Fibroblast of lung (primary cell): ENCODE measurements around the gene KCNK15. TPM values are rescaled to one million over a fixed set of nuclear protein-coding genes. Genes with fewer than 3 reads are reported as not detected.

Source experiments
- DNase-seq, 2 donors: peaks; one replicate each; pipeline versions ENCODE4 v3.0.0 to v3.0.0-alpha.2; 2010; ENCODE audit warnings: low read depth in 2 of 2
- H2AFZ ChIP-seq: 2 replicates; pipeline ENCODE4 v1.5.1; 2012; ENCODE audit warnings: low read length, control low read depth, inconsistent platforms
- H3K27ac ChIP-seq: 2 replicates; pipeline ENCODE4 v1.5.1; 2011; ENCODE audit warnings: low read length, control low read depth; ENCODE audit not compliant: insufficient read depth
- H3K27me3 ChIP-seq: 2 replicates; pipeline ENCODE4 v1.5.1; 2011; ENCODE audit warnings: mild to moderate bottlenecking, low read length; ENCODE audit not compliant: control insufficient read depth, insufficient read depth
- H3K36me3 ChIP-seq: 2 replicates; pipeline ENCODE4 v1.5.1; 2011; ENCODE audit warnings: low read length; ENCODE audit not compliant: control insufficient read depth, insufficient read depth
- H3K4me1 ChIP-seq: 2 replicates; pipeline ENCODE4 v1.5.1; 2011; ENCODE audit warnings: low read length; ENCODE audit not compliant: control insufficient read depth, insufficient read depth; ENCODE audit errors: extremely low read depth
- H3K4me2 ChIP-seq: 2 replicates; pipeline ENCODE4 v1.5.1; 2011; ENCODE audit warnings: low read length, control low read depth; ENCODE audit not compliant: insufficient read depth; ENCODE audit errors: extremely low read depth
- H3K4me3 ChIP-seq, 4 experiments: fragments of 200-600 bp in 1 of 4; sonication (generic) in 1 of 4; replicated peaks in 1 of 4; 2 replicates each; pipeline ENCODE4 v1.5.1; 2011 to 2016; ENCODE audit warnings: low read length in 4 of 4, low read depth in 3 of 4, mild to moderate bottlenecking in 3 of 4, control low read depth in 2 of 4, inconsistent platforms in 1 of 4, mixed read lengths in 1 of 4; ENCODE audit not compliant: insufficient read depth in 1 of 4; ENCODE audit errors: control extremely low read depth in 1 of 4
- H3K79me2 ChIP-seq: 2 replicates; pipeline ENCODE4 v1.5.1; 2012; ENCODE audit warnings: mild to moderate bottlenecking, low read length, inconsistent platforms; ENCODE audit not compliant: control insufficient read depth, insufficient read depth
- H3K9ac ChIP-seq: 2 replicates; pipeline ENCODE4 v1.5.1; 2011; ENCODE audit warnings: mild to moderate bottlenecking, low read length, control low read depth; ENCODE audit not compliant: insufficient read depth
- H3K9me3 ChIP-seq: 2 replicates; pipeline ENCODE4 v1.5.1; 2012; ENCODE audit warnings: low read depth, low read length; ENCODE audit not compliant: control insufficient read depth, insufficient read depth
- H4K20me1 ChIP-seq: 2 replicates; pipeline ENCODE4 v1.5.1; 2011; ENCODE audit warnings: low read length; ENCODE audit not compliant: control insufficient read depth, insufficient read depth; ENCODE audit errors: extremely low read depth
- EZH2 ChIP-seq: IDR thresholded peaks from 2 replicates; pipeline ENCODE4 v1.5.1; 2012; ENCODE audit warnings: low read length, control low read depth, mild to moderate bottlenecking; ENCODE audit errors: missing control alignments
- polyA plus RNA-seq, 2 donors: library from polyadenylated mRNA; depleted of rRNA in 1 of 2; stranded (reverse) in 1 of 2; unstranded in 1 of 2; fragments of >200 nt; gene quantifications; 2 replicates each; pipeline ENCODE4 v1.2.1, GENCODE V29; 2011 to 2012; ENCODE audit warnings: missing spikeins in 1 of 2
- total RNA-seq: library from RNA; depleted of rRNA; stranded (reverse); fragments of >200 nt; gene quantifications from 2 replicates; pipeline ENCODE4 v1.2.1, GENCODE V29; 2014
- TF ChIP-seq, protein P1 (sequence below), 2 donors: IDR thresholded peaks in 1 of 2; conservative IDR thresholded peaks in 1 of 2; 1 replicate in 1 of 2; 2 replicates in 1 of 2; pipeline ENCODE4 v1.5.1; 2011 to 2012; ENCODE audit warnings: low read length in 2 of 2, control low read depth in 1 of 2, inconsistent platforms in 1 of 2, low read depth in 1 of 2, mild to moderate bottlenecking in 1 of 2

The KCNK15 gene
- total and polyA plus RNA-seq, 2 donors (not counting 1 experiment from before 2014, with no cell fraction given): 1.8 to 2.2 TPM

DNA sequence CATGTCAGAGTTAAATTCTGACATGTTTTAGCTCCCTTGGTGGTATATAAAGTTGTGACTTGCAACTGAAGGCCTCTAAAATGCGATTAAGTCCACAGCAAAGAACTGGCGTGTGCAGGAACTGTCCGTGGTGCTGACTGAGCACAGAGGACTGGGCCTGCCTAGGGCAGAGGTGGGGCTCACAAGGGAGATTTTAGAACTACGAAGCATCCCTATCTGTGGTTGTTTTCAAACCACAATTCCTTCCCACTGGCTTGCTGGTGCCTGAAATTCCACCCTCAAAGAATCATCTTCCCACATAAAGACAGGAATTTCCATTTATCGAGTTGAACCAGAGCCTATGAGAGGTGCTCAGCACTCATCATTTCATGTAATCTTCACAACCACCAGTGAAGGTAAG lies 34.6 kb downstream of the KCNK15 start:
- peak; percentile 51 to 64 for DNase-seq
- Histone ChIP-seq H3K4me3 (no peak overlapping the region), H3K9me3 (no peaks in the 10 kb centered on the region), H3K27ac (no peak overlapping the region), H2AFZ (no peak overlapping the region), H4K20me1 (peaks cover 2% of the 10 kb centered on the region), H3K36me3 (no peaks in the 10 kb centered on the region), H3K4me2 (no peak overlapping the region), H3K4me1 (no peaks in the 10 kb centered on the region), H3K27me3 (peaks cover 3% of the 10 kb centered on the region), H3K9ac (no peak overlapping the region), H3K79me2 (no peaks in the 10 kb centered on the region)
- TF ChIP-seq EZH2: no peak
- TF ChIP-seq, protein P1, sequence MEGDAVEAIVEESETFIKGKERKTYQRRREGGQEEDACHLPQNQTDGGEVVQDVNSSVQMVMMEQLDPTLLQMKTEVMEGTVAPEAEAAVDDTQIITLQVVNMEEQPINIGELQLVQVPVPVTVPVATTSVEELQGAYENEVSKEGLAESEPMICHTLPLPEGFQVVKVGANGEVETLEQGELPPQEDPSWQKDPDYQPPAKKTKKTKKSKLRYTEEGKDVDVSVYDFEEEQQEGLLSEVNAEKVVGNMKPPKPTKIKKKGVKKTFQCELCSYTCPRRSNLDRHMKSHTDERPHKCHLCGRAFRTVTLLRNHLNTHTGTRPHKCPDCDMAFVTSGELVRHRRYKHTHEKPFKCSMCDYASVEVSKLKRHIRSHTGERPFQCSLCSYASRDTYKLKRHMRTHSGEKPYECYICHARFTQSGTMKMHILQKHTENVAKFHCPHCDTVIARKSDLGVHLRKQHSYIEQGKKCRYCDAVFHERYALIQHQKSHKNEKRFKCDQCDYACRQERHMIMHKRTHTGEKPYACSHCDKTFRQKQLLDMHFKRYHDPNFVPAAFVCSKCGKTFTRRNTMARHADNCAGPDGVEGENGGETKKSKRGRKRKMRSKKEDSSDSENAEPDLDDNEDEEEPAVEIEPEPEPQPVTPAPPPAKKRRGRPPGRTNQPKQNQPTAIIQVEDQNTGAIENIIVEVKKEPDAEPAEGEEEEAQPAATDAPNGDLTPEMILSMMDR (conservative IDR thresholded peaks at IDR 0.05 in 1 of 2, IDR thresholded peaks at IDR 0.05 in 1 of 2; ENCODE audit: low read depth in 1 of 2, low read length in 2 of 2): no peak

- Histone ChIP-seq H3K4me3 (no peak overlapping the region), H3K36me3 (no peaks in the 10 kb centered on the region), H2AFZ (no peak overlapping the region), H3K4me2 (no peak overlapping the region), H3K79me2 (no peaks in the 10 kb centered on the region), H3K27ac (no peak overlapping the region), H3K27me3 (peaks cover 3% of the 10 kb centered on the region), H3K4me1 (no peaks in the 10 kb centered on the region), H3K9ac (no peak overlapping the region), H3K9me3 (no peaks in the 10 kb centered on the region), H4K20me1 (peaks cover 2% of the 10 kb centered on the region)
- TF ChIP-seq EZH2: no peak
- TF ChIP-seq, protein P1 (conservative IDR thresholded peaks at IDR 0.05 in 1 of 2, IDR thresholded peaks at IDR 0.05 in 1 of 2; ENCODE audit: low read depth in 1 of 2, low read length in 2 of 2): no peak
- no peak for DNase-seq
These were observed 35.5 kb downstream of the KCNK15 start for GRCh38 chr20:44781118-44781517.

DNA sequence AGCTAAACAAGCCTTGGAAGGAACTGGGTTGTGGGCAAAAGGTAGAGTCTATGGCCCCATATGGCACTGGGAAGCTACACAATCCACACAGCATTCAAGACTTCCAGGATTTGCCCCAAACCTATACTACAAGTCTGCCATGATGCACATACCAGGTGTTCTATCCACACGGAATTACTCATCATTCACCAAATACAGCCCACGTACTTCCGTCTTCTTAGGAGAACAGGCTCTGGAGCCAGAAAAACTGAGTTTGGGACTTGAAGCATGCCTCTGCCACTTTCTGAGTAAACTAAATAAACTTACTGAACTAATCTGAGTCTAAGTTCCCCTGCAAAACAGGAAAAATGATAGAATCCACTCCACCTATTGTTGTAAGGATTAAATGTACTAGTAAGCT lies 36.1 kb downstream of the KCNK15 start:
- Histone ChIP-seq H3K9me3 (no peaks in the 10 kb centered on the region), H3K4me3 (no peak overlapping the region), H3K9ac (no peak overlapping the region), H3K36me3 (no peaks in the 10 kb centered on the region), H3K27me3 (peaks cover 3% of the 10 kb centered on the region), H3K4me2 (no peak overlapping the region), H2AFZ (no peak overlapping the region), H3K79me2 (no peaks in the 10 kb centered on the region), H3K4me1 (no peaks in the 10 kb centered on the region), H3K27ac (no peak overlapping the region), H4K20me1 (peaks cover 2% of the 10 kb centered on the region)
- no peak for TF ChIP-seq EZH2
- TF ChIP-seq, protein P1 (conservative IDR thresholded peaks at IDR 0.05 in 1 of 2, IDR thresholded peaks at IDR 0.05 in 1 of 2; ENCODE audit: low read depth in 1 of 2, low read length in 2 of 2): no peak
- DNase-seq: no peak
